DMS79 (cell line): ENCODE measurements around the gene COL4A2.

Experiments
- DNase-seq: peaks from one replicate; lab custom pipeline; 2025; lab: John Stamatoyannopoulos, UW

The COL4A2 gene

DNA sequence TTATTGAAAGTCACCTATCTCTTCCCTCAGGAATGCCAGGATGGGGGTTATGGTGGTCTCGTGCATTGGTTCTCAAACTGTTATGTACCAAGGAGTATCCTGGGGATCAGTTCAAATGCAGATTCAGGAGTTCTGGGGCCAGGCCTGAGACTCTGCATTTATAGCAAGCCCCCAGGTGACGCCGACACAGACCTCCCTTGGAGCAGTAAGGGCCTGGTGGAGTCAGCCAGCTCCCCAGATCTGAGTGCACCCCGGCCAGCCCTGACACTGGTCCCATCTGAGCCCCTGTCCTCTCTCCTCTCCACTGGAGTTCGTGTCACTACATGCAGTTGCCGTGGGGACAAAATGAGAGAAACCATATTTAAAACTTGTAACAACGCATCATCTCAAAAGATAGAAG is 112.9 kb downstream of the COL4A2 start:
- DNase-seq = no peak

GRCh38 chr13:110420626-110421025 is 113.5 kb downstream of the COL4A2 start:
- DNase-seq = no peak

DNA sequence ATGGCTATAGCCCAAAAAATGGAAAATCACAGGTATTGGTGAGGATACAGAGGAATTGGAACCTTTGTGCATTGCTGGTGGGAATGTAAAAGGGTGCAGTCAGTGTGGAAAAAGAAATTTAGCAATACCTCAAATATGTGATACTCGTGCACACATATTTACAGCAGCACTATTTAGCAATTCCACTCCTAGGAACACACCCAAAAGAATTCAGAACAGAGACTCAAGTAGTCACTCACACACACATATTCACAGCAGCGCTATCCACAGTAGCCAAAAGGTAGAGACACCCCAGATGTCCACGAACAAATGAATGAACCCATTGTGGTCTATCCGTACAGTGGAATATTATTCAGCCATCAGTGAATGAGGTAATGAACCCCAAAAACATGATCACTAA is 114.0 kb downstream of the COL4A2 start:
- no peak for DNase-seq

- DNase-seq = no peak
Observed at GRCh38 chr13:110421696-110422385, 114.8 kb downstream of the COL4A2 start.

- DNase-seq = no peak
Observed at GRCh38 chr13:110422913-110423688, 116.0 kb downstream of the COL4A2 start.

GRCh38 chr13:110423689-110424302 is 116.7 kb downstream of the COL4A2 start:
- DNase-seq = no peak

GRCh38 chr13:110424569-110425443 is 117.7 kb downstream of the COL4A2 start:
- no peak for DNase-seq

DNA sequence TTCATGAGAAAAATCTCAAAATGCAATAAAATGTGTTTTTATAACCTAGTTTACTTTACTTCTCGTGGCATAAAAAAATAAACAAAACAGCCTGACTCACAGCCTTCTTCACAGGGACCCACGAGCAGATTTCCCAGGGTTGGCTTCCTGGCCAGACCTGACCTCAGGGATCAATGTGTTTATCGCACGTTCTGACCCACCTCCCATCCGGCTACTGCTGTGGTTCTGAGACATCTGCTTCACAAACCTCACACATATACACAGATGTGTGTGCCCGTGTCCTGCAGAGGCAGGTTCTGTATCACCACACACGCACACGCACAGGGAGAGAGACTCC is 118.3 kb downstream of the COL4A2 start:
- no peak for DNase-seq

- peak; percentile 85 for DNase-seq
Observed at GRCh38 chr13:110426735-110427134, 119.7 kb downstream of the COL4A2 start.

GRCh38 chr13:110428313-110428712 is 121.2 kb downstream of the COL4A2 start:
- DNase-seq = no peak

DNA sequence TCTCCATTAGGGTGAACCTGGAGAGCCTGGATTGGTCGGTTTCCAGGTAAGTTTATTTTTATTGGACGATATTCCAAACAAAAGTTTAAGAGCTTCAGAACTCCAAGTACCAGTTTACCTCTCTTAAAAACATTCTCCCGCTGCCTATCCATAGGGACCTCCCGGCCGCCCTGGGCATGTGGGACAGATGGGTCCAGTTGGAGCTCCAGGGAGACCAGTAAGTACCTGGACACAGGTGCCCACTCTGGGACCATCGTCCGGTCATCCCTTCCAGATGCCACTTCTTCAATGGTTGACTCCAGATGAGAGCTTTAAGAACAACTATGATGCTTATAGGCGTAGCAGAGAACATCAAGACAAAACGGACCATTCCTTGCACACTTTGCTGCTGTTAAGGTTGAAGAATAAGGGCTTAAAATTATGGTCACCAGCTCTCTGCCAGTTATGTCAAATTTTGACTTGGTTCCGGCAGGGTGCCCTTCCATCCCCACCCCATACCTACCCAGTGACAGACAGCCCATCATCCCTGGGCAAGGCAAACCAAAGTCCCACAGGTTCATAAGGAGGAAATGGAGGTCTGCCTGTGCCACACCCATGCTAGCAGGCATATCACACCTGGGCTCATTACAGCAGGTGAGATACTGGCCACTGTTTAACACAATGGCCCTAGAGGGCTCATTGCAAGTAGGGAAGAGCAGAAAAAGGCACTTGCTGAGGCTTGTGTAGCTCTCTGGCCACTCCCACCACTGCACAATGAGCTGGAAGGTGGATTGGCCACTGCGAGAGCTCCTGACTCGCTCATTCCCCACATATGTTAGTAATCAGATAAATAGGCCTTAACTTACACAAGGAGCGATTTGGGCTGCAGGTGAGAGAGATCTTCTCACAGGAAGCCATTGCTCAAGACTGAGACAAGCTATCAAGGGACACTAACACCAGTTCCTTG is 123.6 kb downstream of the COL4A2 start:
- no peak for DNase-seq

GRCh38 chr13:110431425-110432294 is 124.6 kb downstream of the COL4A2 start:
- DNase-seq = no peak

- no peak for DNase-seq
Observed at GRCh38 chr13:110432522-110432921, 125.4 kb downstream of the COL4A2 start.

- DNase-seq = no peak
Observed at GRCh38 chr13:110433014-110433413, 125.9 kb downstream of the COL4A2 start.

- no peak for DNase-seq
Observed at GRCh38 chr13:110434629-110435028, 127.5 kb downstream of the COL4A2 start.

- DNase-seq = no peak
Observed at GRCh38 chr13:110435331-110435730, 128.2 kb downstream of the COL4A2 start.

- DNase-seq = no peak
Observed at GRCh38 chr13:110436276-110436675, 129.2 kb downstream of the COL4A2 start.

DNA sequence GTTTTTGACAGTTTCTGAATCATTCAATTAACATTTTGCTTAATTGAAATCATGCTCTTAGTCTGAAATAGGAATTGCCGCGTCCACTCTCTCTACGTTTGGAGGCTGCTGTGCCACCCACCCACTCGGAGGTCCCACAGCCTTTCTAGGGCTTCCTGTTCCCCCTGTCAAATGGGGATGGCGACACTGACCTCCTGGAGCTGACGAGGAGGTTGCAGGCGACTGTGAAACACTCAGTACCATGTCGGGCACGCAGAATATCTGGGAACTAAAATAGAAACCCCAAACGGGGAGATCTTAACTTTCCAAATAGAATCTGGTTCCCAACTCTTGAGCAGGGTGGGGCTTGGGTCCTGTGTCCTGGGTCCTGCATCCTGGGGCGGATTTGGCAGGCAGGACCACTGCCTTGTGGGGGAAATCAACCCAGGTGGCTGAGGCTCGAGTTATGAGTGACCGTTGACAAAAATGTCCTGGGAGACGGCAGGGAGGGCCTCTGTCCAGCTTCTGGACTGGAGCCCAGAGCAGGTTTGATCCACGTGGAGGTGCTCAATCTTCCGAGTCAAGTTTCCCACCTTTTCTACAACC is 129.8 kb downstream of the COL4A2 start:
- DNase-seq = no peak

DNA sequence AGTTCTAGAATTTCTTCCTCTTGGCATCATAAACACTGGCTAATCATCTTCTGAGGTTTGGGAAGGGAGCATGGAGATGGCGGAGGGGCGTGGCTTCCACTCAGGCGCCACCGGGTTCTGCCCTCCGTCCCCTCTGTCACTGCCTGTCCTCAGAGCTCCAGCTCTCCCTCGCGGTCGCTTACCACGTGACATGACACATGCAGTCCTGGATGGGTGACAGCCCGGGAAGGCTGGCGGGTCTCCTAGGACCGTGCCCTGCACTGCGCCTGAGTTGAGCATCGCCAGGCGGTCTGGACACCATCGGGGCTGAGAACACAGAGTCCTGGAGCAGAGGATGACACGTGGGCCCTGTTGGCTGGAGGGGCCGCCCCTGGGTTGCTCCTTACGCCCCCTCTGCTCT is 131.1 kb downstream of the COL4A2 start:
- DNase-seq = no peak

GRCh38 chr13:110438776-110439175 is 131.7 kb downstream of the COL4A2 start:
- DNase-seq = no peak
